HCT116 (cell line): ENCODE data around the gene CDC42EP5. TPM values are rescaled to one million over a fixed set of nuclear protein-coding genes. Genes with fewer than 3 reads are reported as not detected.
A peak's percentile ranks its signal among the peaks of the same experiment; 100 is the strongest.

ENCODE experiments used
- ATAC-seq: fragments of 200-7000 bp; cut with Tn5 transposase; 2 replicates; pipeline ENCODE4 v1.9.1; 2020; ENCODE audit warnings: mild to moderate bottlenecking, moderate library complexity
- BruUV-seq: library from RNA; stranded (reverse); fragments of 400-500 nt; replicated peaks from 2 replicates; lab custom pipeline; 2021; lab: Mats Ljungman, UMichigan
- CTCF ChIA-PET: fragments of 300-600 bp; sonication (Branson Sonifier 250); formaldehyde crosslinking; loops from one replicate; lab custom pipeline; 2021; ENCODE audit warnings: antibody characterized with exemption; lab: Charles Lee
- POLR2A ChIA-PET: fragments of 300-600, 350-600 bp; sonication (Branson Sonifier 250); formaldehyde crosslinking; loops from one replicate; lab custom pipeline; 2021; ENCODE audit warnings: antibody characterized with exemption; lab: Charles Lee
- RAD21 ChIA-PET, 2 experiments: fragments of 300-600 bp; sonication (Branson Sonifier 250); formaldehyde crosslinking; loops; one replicate each; lab custom pipeline; 2023; ENCODE audit warnings: low total read pairs in 2 of 2; ENCODE audit not compliant: uncharacterized antibody in 2 of 2, unreplicated experiment in 2 of 2, low non-redundant PET in 1 of 2; lab: Charles Lee
- DNase-seq: peaks from one replicate; pipeline ENCODE4 v3.0.0-alpha.2; 2010; ENCODE audit warnings: low read depth, low spot score
- H2AFZ ChIP-seq: fragments of 200-600 bp; shearing (Covaris generic), sonication (generic); 2 replicates; pipeline ENCODE4 v1.6.1; 2017; ENCODE audit warnings: low read depth, mixed run types, mixed read lengths, antibody characterized with exemption, low read length; ENCODE audit not compliant: poor library complexity, severe bottlenecking
- H3K27ac ChIP-seq: 2 replicates; pipeline ENCODE4 v1.5.1; 2012; ENCODE audit warnings: low read depth, low read length
- H3K27me3 ChIP-seq: fragments of 200-600 bp; sonication (generic); 2 replicates; pipeline ENCODE4 v1.6.1; 2016; ENCODE audit warnings: mixed run types, low read length, mixed read lengths; ENCODE audit not compliant: insufficient read depth
- H3K36me3 ChIP-seq, 2 experiments: fragments of 200-500 bp in 1 of 2; fragments of 200-600 bp in 1 of 2; sonication (Bioruptor generic) in 1 of 2; sonication (generic) in 1 of 2; 2 replicates each; pipeline versions ENCODE4 v1.5.1 to v1.6.1; 2014 to 2016; ENCODE audit warnings: low read length in 2 of 2, inconsistent platforms in 1 of 2, mixed read lengths in 1 of 2, mixed run types in 1 of 2; ENCODE audit not compliant: insufficient read depth in 2 of 2, control insufficient read depth in 1 of 2
- H3K4me1 ChIP-seq, 2 experiments: fragments of 200-600 bp in 1 of 2; sonication (generic) in 1 of 2; 2 replicates each; pipeline versions ENCODE4 v1.5.1 to v1.6.1; 2012 to 2017; ENCODE audit warnings: low read length in 2 of 2, inconsistent platforms in 1 of 2, mild to moderate bottlenecking in 1 of 2, mixed read lengths in 1 of 2, mixed run types in 1 of 2, moderate library complexity in 1 of 2; ENCODE audit not compliant: insufficient read depth in 2 of 2, control insufficient read depth in 1 of 2
- H3K4me2 ChIP-seq: fragments of 200-600 bp; sonication (generic); 2 replicates; pipeline ENCODE4 v1.6.1; 2017; ENCODE audit warnings: mixed run types, low read length, mixed read lengths
- H3K4me3 ChIP-seq, 2 experiments: fragments of 200-600 bp in 1 of 2; sonication (generic) in 1 of 2; replicated peaks in 1 of 2; 2 replicates each; pipeline ENCODE4 v1.5.1; 2011 to 2016; ENCODE audit warnings: low read length in 2 of 2, control low read depth in 1 of 2, low read depth in 1 of 2, mild to moderate bottlenecking in 1 of 2, mixed read lengths in 1 of 2, mixed run types in 1 of 2
- H3K79me2 ChIP-seq: fragments of 200-600 bp; sonication (generic); 2 replicates; pipeline ENCODE4 v1.6.1; 2017; ENCODE audit warnings: mild to moderate bottlenecking, mixed run types, low read length, moderate library complexity, mixed read lengths; ENCODE audit not compliant: insufficient read depth
- H3K9ac ChIP-seq: fragments of 200-600 bp; sonication (generic); 2 replicates; pipeline ENCODE4 v1.6.1; 2016; ENCODE audit warnings: low read length, mixed read lengths
- H3K9me2 ChIP-seq: fragments of 200-600 bp; sonication (generic), shearing (Covaris generic); 2 replicates; pipeline ENCODE4 v1.6.1; 2017; ENCODE audit warnings: mixed run types, mild to moderate bottlenecking, moderate library complexity; ENCODE audit not compliant: insufficient read depth
- H3K9me3 ChIP-seq, 2 experiments: fragments of 200-500 bp in 1 of 2; fragments of 200-600 bp in 1 of 2; sonication (Bioruptor generic) in 1 of 2; sonication (generic) in 1 of 2; 2 replicates each; pipeline ENCODE4 v1.6.1; 2014 to 2017; ENCODE audit warnings: low read length in 2 of 2, mixed read lengths in 2 of 2, inconsistent platforms in 1 of 2, low read depth in 1 of 2, mild to moderate bottlenecking in 1 of 2, mixed run types in 1 of 2, moderate library complexity in 1 of 2; ENCODE audit not compliant: control insufficient read depth in 1 of 2, insufficient read depth in 1 of 2
- H4K20me1 ChIP-seq: fragments of 200-600 bp; sonication (generic), shearing (Covaris generic); 2 replicates; pipeline ENCODE4 v1.6.1; 2017; ENCODE audit warnings: mixed run types, mild to moderate bottlenecking, moderate library complexity; ENCODE audit not compliant: insufficient read depth
- ATF3 ChIP-seq: IDR thresholded peaks from 2 replicates; pipeline ENCODE4 v1.6.1; 2012
- EZH2 ChIP-seq: fragments of 200-600 bp; sonication (generic); IDR thresholded peaks from 2 replicates; pipeline ENCODE4 v1.6.1; 2017; ENCODE audit warnings: antibody characterized with exemption, mixed run types
- EZH2phosphoT487 ChIP-seq: fragments of 200-600 bp; IDR thresholded peaks from 2 replicates; pipeline ENCODE4 v1.6.1; 2018; ENCODE audit warnings: antibody characterized with exemption, borderline replicate concordance
- FOSL1 ChIP-seq: IDR thresholded peaks from 2 replicates; pipeline ENCODE4 v1.6.1; 2012; ENCODE audit warnings: low read depth
- MAX ChIP-seq: IDR thresholded peaks from 2 replicates; pipeline ENCODE4 v1.6.1; 2012
- RAD21 ChIP-seq: IDR thresholded peaks from 2 replicates; pipeline ENCODE4 v1.6.1; 2012; ENCODE audit warnings: low read depth, mild to moderate bottlenecking
- SIN3A ChIP-seq: IDR thresholded peaks from 2 replicates; pipeline ENCODE4 v1.6.1; 2012; ENCODE audit warnings: low read depth
- SP1 ChIP-seq: IDR thresholded peaks from 2 replicates; pipeline ENCODE4 v1.6.1; 2012; ENCODE audit warnings: low read depth
- SRF ChIP-seq: IDR thresholded peaks from 2 replicates; pipeline ENCODE4 v1.6.1; 2012; ENCODE audit warnings: low read depth
- TCF7L2 ChIP-seq: IDR thresholded peaks from 2 replicates; pipeline ENCODE4 v1.7.0; 2011; ENCODE audit warnings: borderline replicate concordance, inconsistent platforms; ENCODE audit not compliant: insufficient read depth, insufficient read length; ENCODE audit errors: extremely low read depth
- YY1 ChIP-seq: IDR thresholded peaks from 2 replicates; pipeline ENCODE4 v1.6.1; 2011; ENCODE audit warnings: low read length, low read depth, moderate library complexity, mild to moderate bottlenecking; ENCODE audit not compliant: insufficient replicate concordance; ENCODE audit errors: extremely low read depth
- ZBTB33 ChIP-seq: IDR thresholded peaks from 2 replicates; pipeline ENCODE4 v1.6.1; 2011; ENCODE audit warnings: mild to moderate bottlenecking, low read length, moderate library complexity; ENCODE audit not compliant: insufficient replicate concordance; ENCODE audit errors: extremely low read depth
- ZNF274 ChIP-seq: fragments of 200-500 bp; sonication (Bioruptor generic); IDR thresholded peaks from 2 replicates; pipeline ENCODE4 v1.6.1; 2014; ENCODE audit warnings: mild to moderate bottlenecking, low read depth, low read length, inconsistent platforms
- intact Hi-C: fragments of 100-400 bp; cut with micrococcal nuclease; formaldehyde crosslinking; loops from 2 replicates; pipeline ENCODE4 v1.10.0; 2022
- total RNA-seq: library from RNA; stranded (reverse); gene quantifications from one replicate; pipeline ENCODE4 v1.2.1, GENCODE V29; 2021; ENCODE audit not compliant: unreplicated experiment

Gene CDC42EP5
- total RNA-seq, 1 experiment from 2014 or later, result 0.64 TPM

GRCh38 chr19:54461210-54461609 lies 11.9 kb downstream of the CDC42EP5 start:
- Histone ChIP-seq H3K36me3 (peaks cover 29 to 35% of the 10 kb centered on the region in 2 experiments; a peak in 3 of 4 replicates), H3K4me2 (no peak overlapping the region), H3K4me3 (no peak overlapping the region), H4K20me1 (no peaks in the 10 kb centered on the region), H3K9ac (no peak overlapping the region), H3K9me2 (no peaks in the 10 kb centered on the region), H2AFZ (no peak overlapping the region), H3K27ac (no peak overlapping the region), H3K79me2 (peaks cover 61% of the 10 kb centered on the region), H3K4me1 (peaks cover 7 to 26% of the 10 kb centered on the region in 2 experiments; a peak in 3 of 4 replicates), H3K9me3 (no peaks in the 10 kb centered on the region), H3K27me3 (no peaks in the 10 kb centered on the region)
- DNase-seq (no peak), ATAC-seq (no peak)
- CTCF ChIA-PET, result no interaction called here
- intact Hi-C loops, result no loop called here
- POLR2A ChIA-PET, result interaction anchor here (1.8 kb wide), 1 partner anchor 13 kb away, joined by 17 read pairs; the partner anchor contains the start of gene LENG8
- TF ChIP-seq SIN3A, result 0 out of 2 replicates have a peak, but pooled peaks have one; percentile 32
- TF ChIP-seq YY1, result no peak
- RAD21 ChIA-PET, result interaction anchor here in 1 of 2 experiments (0.7 kb wide), 1 partner anchor 13 kb away, joined by 3 read pairs; no protein-coding TSS in a partner anchor
- BruUV-seq, result TSS peak; percentile 65

- intact Hi-C loops, result no loop called here
- POLR2A ChIA-PET, result interaction anchor here (1.2 to 3.1 kb wide), 2 partner anchors 9 to 11 kb away, joined by 3 to 10 read pairs; partner anchors contain the start of gene LENG8
- H4K20me1 ChIP-seq, result no peaks in the 10 kb centered on the region
Measured at GRCh38 chr19:54460230-54461005, 12.7 kb downstream of the CDC42EP5 start.

More at GRCh38 chr19:54460230-54461005, 12.7 kb downstream of the CDC42EP5 start:
- H3K27ac ChIP-seq, result no peak overlapping the region
- H3K4me3 ChIP-seq, result no peak overlapping the region
- no peak overlapping the region for H3K4me2 ChIP-seq
- ChIA-PET CTCF (no interaction called here), RAD21 (no interaction called here)
- DNase-seq (no peak), ATAC-seq (no peak)
- peaks cover 7 to 26% of the 10 kb centered on the region in 2 experiments; a peak in 3 of 4 replicates for H3K4me1 ChIP-seq
- H2AFZ ChIP-seq, result no peak overlapping the region
- H3K27me3 ChIP-seq, result no peaks in the 10 kb centered on the region
- H3K9ac ChIP-seq, result no peak overlapping the region
- peaks cover 35 to 43% of the 10 kb centered on the region in 2 experiments; a peak in 3 of 4 replicates for H3K36me3 ChIP-seq
- H3K9me3 ChIP-seq, result no peaks in the 10 kb centered on the region
- TF ChIP-seq MAX (no peak), TCF7L2 (no peak), EZH2phosphoT487 (no peak), ZBTB33 (no peak), RAD21 (no peak), SRF (no peak), EZH2 (no peak), SIN3A (no peak), SP1 (no peak), ATF3 (no peak), ZNF274 (no peak), YY1 (no peak), FOSL1 (no peak)
- TF ChIP-seq, all 23 proteins: peak for 0
- BruUV-seq, result no TSS peak
- Histone ChIP-seq H3K9me2 (no peaks in the 10 kb centered on the region), H3K79me2 (peaks cover 69% of the 10 kb centered on the region)
